Muscle of back (tissue), 11 donors: ENCODE data around the gene VPS37B. TPM values are rescaled to one million over a fixed set of nuclear protein-coding genes. Genes with fewer than 3 reads are reported as not detected.

ENCODE experiments used
- DNase-seq, 3 donors: peaks; one replicate each; pipeline versions ENCODE4 v3.0.0 to v3.0.0-alpha.2; 2013
- polyA plus RNA-seq, 10 donors: library from polyadenylated mRNA; unstranded; fragments of 120-200 nt; gene quantifications; one replicate each; pipeline ENCODE4 v1.2.1, GENCODE V29; 2013; ENCODE audit not compliant: insufficient read length in 10 of 10

The VPS37B gene
- polyA plus RNA-seq, 10 donors, result 17.8 to 26.6 (median 20.7) TPM

GRCh38 chr12:122820138-122820537, 75.8 kb downstream of the VPS37B start:
- no peak for DNase-seq

DNA sequence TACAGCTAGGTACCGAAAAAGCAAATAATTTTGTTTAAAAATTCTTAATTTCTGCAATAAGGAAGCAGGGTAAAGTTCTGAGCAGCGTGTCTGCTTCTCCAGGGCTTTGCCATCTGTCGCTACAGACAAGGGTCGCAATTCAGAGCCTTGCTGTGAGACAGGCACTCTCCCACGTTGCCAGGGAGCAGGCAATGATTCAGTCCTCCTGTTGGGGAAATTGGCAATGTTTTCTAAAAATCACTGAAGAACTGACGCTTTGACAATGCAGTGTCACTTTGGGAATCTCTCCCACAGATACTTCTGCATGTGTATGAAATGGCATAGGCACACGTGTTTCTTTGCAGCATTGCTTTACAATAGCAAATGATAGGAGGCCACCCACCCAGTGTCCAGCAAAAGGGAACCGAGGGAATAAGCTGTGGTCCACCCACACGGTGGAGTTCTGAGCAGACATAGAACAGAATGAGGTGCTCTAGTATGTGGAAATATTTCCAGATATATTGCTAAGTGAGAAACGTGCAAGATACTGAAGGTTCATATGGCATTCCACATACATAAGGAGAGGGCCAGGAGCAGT, 76.6 kb downstream of the VPS37B start:
- DNase-seq, result no peak

Other genes with a start within 250 kb of the VPS37B start
- gene HCAR2, start 192.8 kb downstream of the VPS37B start, polyA plus RNA-seq, result 1 to 10 TPM in 2 of 10 donors, under 1 TPM in 5, not detected in 3; 0.12 to 2.7 (median 0.20) TPM
- 1 to 10 TPM in 1 of 10 donors, under 1 TPM in 4, not detected in 5; 0.26 to 1.3 (median 0.28) TPM for gene HCAR3, start 179.3 kb downstream of the VPS37B start, polyA plus RNA-seq
- gene HCAR1, start 165.3 kb downstream of the VPS37B start, polyA plus RNA-seq, result 1 to 10 TPM in 1 of 10 donors, under 1 TPM in 9; 0.07 to 1.5 (median 0.19) TPM
- 10 to 100 TPM; 53.4 to 72.8 (median 63.7) TPM for gene DENR, start 143.3 kb downstream of the VPS37B start, polyA plus RNA-seq
- 1 to 10 TPM in 4 of 10 donors, under 1 TPM in 6; 0.27 to 2.0 (median 0.91) TPM for gene CCDC62, start 121.6 kb downstream of the VPS37B start, polyA plus RNA-seq
- gene HIP1R, start 60.7 kb downstream of the VPS37B start, polyA plus RNA-seq, result 1 to 10 TPM; 4.6 to 9.5 (median 7.3) TPM
- gene ABCB9, start 70.3 kb upstream of the VPS37B start, polyA plus RNA-seq, result 1 to 10 TPM; 2.0 to 6.1 (median 3.5) TPM
- 10 to 100 TPM in 4 of 10 donors, 1 to 10 TPM in 6; 8.5 to 14.1 (median 9.6) TPM for gene OGFOD2, start 79.1 kb upstream of the VPS37B start, polyA plus RNA-seq
- gene ARL6IP4, start 84.6 kb upstream of the VPS37B start, polyA plus RNA-seq, result 100 to 1,000 TPM; 112 to 190 (median 145) TPM